H1 (cell line): ENCODE results near the gene OOSP3.

Experiments used
- ATF3 ChIP-seq: IDR thresholded peaks from 2 replicates; pipeline ENCODE4 v1.6.1; 2011; ENCODE audit warnings: low read depth, mild to moderate bottlenecking, low read length; ENCODE audit not compliant: insufficient read depth
- CTCF ChIP-seq, 3 experiments: IDR thresholded peaks; 1 replicate in 2 of 3; 2 replicates in 1 of 3; pipeline versions ENCODE4 v1.5.1 to v1.6.1; 2011; ENCODE audit warnings: low read length in 3 of 3, mild to moderate bottlenecking in 3 of 3, inconsistent platforms in 2 of 3, low read depth in 1 of 3, moderate library complexity in 1 of 3; ENCODE audit not compliant: insufficient read depth in 1 of 3; ENCODE audit errors: control extremely low read depth in 1 of 3
- NRF1 ChIP-seq: IDR thresholded peaks from 2 replicates; pipeline ENCODE4 v1.6.1; 2011; ENCODE audit warnings: mild to moderate bottlenecking, low read depth, low read length, improper control_type of control experiment
- YY1 ChIP-seq: IDR thresholded peaks from 2 replicates; pipeline ENCODE4 v1.6.1; 2011; ENCODE audit warnings: low read depth, mild to moderate bottlenecking, low read length

- TF ChIP-seq NRF1 (no peak), YY1 (no peak), ATF3 (no peak), CTCF (IDR thresholded peaks at IDR 0.05; ENCODE audit: control extremely low read depth in 1 of 3, insufficient read depth in 1 of 3, low read depth in 1 of 3, low read length in 3 of 3) (no peak)
Observed at GRCh38 chr11:59879567-59879966, 985 bp downstream of the OOSP3 start.
